Stimulated activated CD4-positive, alpha-beta T cell treated with anti-CD3 and anti-CD28 coated beads, Interleukin-4, amount 100 ng/mL, for 1 hour (primary cell): ENCODE data around the gene HNRNPCL1.
"Not testable (repeated sequence)": the region's sequence is repeated elsewhere in the genome, so short reads cannot be mapped to it uniquely, and the experiment has no call there.

Experiments
- DNase-seq: peaks from one replicate; pipeline ENCODE4 v3.0.0-alpha.2; 2020

Gene HNRNPCL1

GRCh38 chr1:12848620-12849019 is at the start of gene HNRNPCL1:
TSS of gene HNRNPCL1 (minus strand) at chr1:12848720. CDS start at chr1:12848289, 431 bp downstream.
- DNase-seq, result not testable (repeated sequence)

GRCh38 chr1:12898170-12898569 is 49.6 kb upstream of the HNRNPCL1 start, which contains the start of gene PRAMEF10:
TSS of gene PRAMEF10 (minus strand) at chr1:12898270. CDS start at chr1:12895847, 2,423 bp downstream.
- not testable (repeated sequence) for DNase-seq

- not testable (repeated sequence) for DNase-seq
Measured at GRCh38 chr1:12886101-12886500, 37.6 kb upstream of the HNRNPCL1 start, which contains the start of gene PRAMEF4. TSS of gene PRAMEF4 (minus strand) at chr1:12886201. CDS start at chr1:12883394, 2,807 bp downstream.

GRCh38 chr1:12878453-12878852 is 29.9 kb upstream of the HNRNPCL1 start:
- DNase-seq, result not testable (repeated sequence)

GRCh38 chr1:12863131-12863880 is 14.8 kb upstream of the HNRNPCL1 start:
- not testable (repeated sequence) for DNase-seq

DNA sequence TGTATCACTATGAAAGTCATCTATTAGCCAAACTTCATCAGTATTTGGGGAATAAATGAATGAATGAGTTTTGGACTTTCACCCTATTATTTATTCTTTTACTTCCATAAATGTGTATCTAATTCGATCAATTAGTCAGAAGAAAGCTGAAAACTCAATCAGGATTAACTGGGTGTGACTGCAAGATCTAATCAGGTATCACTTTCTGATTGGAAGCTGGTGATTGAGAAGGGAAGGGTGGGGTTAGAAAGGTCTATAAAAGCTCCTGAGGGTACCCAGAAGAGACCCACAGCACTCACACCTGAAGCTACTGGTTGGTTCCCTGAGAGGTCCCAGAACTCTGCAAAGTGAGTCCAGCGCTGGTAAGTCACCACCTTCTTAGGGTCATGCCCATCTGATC is 8.3 kb upstream of the HNRNPCL1 start, which contains the start of gene PRAMEF2:
TSS of gene PRAMEF2 (plus strand) at position 301 of the 400 bp plus-strand sequence. CDS start 1,924 bp downstream, outside the sequence.
- DNase-seq, result not testable (repeated sequence)

DNA sequence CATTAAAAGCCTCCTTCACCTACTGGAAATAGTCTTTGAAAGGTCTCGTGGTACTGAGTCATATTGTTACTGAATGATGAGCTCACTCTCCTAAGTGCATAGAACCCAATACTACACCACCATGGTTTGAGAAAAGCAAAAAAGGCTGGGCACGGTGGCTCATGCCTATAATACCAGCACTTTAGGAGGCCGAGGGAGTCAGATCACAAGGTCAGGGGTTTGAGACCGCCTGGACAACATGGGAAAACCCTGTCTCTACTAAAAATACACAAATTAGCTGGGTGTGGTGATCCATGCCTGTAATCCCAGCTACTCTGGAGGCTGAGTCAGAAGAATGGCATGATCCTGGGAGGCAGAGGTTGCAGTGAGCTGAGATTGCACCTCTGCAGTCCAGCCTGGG is 3.3 kb upstream of the HNRNPCL1 start:
- no peak for DNase-seq

DNA sequence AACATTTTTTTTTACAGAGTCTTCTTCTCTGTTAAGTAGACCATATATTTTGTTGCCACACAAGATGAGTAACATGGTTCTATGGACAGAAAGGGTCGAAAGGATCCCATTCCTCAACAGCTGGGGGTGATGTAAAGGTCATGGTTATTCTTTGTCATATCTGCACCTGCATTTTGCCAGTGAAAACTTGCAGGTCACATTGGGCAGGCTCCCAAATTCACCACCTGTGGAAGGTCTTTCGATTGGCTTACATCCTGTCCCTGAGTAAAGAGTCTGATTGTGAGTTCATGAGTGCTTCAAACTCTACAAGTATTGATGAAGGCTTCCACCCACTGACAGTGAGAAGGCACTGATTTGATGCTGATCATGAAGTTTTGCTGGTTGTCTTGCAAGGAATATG is 15.3 kb downstream of the HNRNPCL1 start:
- DNase-seq, result not testable (repeated sequence)

DNA sequence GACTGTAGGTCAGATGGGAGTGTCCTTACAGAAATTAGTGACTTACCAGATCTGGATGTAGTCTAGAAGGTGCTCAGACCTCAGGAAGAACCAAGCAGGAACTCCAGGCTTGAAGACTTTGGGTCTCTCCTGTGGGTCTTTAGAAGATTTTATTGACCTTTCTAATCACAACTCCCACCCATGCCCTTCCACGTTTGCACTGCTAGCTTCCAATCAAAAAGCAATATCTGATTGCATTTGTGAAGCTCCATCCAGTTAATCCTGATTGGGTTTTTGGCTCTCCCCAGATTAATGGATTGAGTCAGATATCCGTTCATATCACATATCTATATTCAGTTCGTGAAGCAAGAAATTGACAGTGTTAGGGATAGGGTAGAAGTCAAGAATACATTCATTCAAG is 17.2 kb downstream of the HNRNPCL1 start, which contains the start of gene PRAMEF11:
TSS of gene PRAMEF11 (minus strand) at position 101 of the 400 bp plus-strand sequence. CDS start 2,621 bp downstream, outside the sequence.
- not testable (repeated sequence) for DNase-seq

DNA sequence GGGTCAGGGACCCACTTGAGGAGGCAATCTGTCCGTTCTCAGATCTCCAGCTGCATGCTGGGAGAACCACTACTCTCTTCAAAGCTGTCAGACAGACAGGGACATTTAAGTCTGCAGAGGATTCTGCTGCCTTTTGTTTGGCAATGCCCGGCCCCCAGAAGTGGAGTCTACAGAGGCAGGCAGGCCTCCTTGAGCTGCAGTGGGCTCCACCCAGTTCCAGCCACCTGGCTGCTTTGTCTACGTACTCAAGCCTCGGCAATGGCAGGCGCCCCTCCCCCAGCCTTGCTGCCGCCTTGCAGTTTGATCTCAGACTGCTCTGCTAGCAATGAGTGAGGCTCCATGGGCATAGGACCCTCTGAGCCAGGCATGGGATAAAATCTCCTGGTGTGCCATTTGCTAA is 29.5 kb downstream of the HNRNPCL1 start:
- not testable (repeated sequence) for DNase-seq

GRCh38 chr1:12811409-12811784 is 37.1 kb downstream of the HNRNPCL1 start:
- no peak for DNase-seq

- DNase-seq, result no peak
Measured at GRCh38 chr1:12810691-12811408, 37.7 kb downstream of the HNRNPCL1 start.

DNA sequence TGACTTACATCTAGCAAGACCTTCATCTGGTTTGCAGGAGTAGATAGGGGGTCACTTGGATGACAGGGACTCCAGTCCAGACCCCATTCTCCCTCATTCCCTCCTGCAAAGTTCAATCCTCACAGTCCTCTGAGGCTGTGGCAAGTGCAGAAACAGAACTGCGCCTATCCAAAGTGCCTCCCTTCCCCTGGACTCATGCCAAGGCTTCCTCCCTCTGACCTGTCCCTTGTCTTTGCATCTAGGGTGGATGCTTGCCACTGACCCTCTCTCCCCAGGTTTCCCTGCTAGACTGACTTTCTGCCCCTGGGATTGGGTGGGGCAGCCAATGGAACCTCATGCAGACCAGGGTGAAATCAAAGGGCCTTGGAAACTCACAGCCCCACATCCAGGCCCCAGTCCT is 38.6 kb downstream of the HNRNPCL1 start:
- no peak for DNase-seq

DNA sequence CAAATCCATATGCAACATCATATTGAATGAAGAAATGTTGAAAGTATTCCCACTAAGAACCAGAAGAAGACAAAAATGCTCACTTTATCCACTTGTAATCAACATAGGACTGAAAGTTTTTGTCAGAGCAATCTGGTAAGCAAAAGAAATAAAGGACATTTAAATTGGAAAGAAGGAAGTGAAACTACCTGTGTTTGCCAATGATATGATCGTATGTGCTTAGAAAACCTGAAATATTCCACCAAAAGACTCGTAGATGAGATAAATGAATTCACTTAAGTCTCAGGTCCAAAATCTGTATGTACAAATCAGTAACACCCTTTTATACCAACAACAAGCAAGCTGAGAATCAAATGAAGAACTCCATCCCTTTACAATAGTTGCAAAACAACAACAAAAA is 48.8 kb downstream of the HNRNPCL1 start:
- DNase-seq, result no peak

DNA sequence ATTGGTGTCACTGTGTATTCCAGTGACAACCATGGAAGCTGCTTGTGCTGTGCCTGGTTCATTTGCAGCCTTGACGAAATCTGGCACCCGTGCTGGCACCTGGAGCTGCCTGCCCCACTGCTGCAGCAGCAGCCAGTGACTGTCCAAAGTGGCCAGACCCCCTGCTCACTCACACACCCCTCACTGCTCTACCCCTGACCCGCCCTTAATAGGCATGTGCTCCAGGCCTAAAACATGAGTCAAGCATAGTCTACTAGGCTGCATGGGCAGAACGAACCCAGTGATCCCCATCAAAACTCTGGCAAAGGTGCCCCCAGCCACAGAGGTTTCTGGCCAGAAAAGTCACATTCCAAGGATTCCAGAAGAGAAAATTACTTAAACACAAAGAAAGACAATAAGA is 49.6 kb downstream of the HNRNPCL1 start:
- DNase-seq, result no peak
